Activated CD8-positive, alpha-beta memory T cell treated with anti-CD3 and anti-CD28 coated beads, Interleukin-2, amount 10 ng/mL, durations not matched to agents 7 days and 5 days (primary cell): ENCODE data around the gene EEF1E1. TPM values are rescaled to one million over a fixed set of nuclear protein-coding genes. Genes with fewer than 3 reads are reported as not detected.
A peak's percentile ranks its signal among the peaks of the same experiment; 100 is the strongest.
"Not testable (repeated sequence)": the region's sequence is repeated elsewhere in the genome, so short reads cannot be mapped to it uniquely, and the experiment has no call there.

Experiments used
- ATAC-seq: fragments of 150-1000 bp; cut with Tn5 transposase; one replicate; pipeline ENCODE4 v1.10.0; 2021; ENCODE audit warnings: moderate library complexity
- CTCF ChIA-PET: fragments of 350-600 bp; sonication (Branson Sonifier 250); formaldehyde crosslinking; loops from one replicate; lab custom pipeline; 2021; ENCODE audit warnings: antibody characterized with exemption; lab: Charles Lee
- DNase-seq: peaks from one replicate; pipeline ENCODE4 v3.0.0-alpha.2; 2020
- H3K27ac Mint-ChIP-seq: one replicate; pipeline ENCODE4 v1.8.0; 2021; ENCODE audit warnings: mild to moderate bottlenecking, mixed read lengths
- H3K27me3 Mint-ChIP-seq: one replicate; pipeline ENCODE4 v1.8.0; 2021; ENCODE audit warnings: mixed read lengths
- H3K36me3 Mint-ChIP-seq: one replicate; pipeline ENCODE4 v1.8.0; 2021; ENCODE audit warnings: mild to moderate bottlenecking, mixed read lengths
- H3K4me1 Mint-ChIP-seq: one replicate; pipeline ENCODE4 v1.8.0; 2021; ENCODE audit warnings: mixed read lengths
- H3K4me3 Mint-ChIP-seq: one replicate; pipeline ENCODE4 v1.8.0; 2021; ENCODE audit warnings: mild to moderate bottlenecking, moderate library complexity, mixed read lengths
- H3K9me3 Mint-ChIP-seq: one replicate; pipeline ENCODE4 v1.8.0; 2022; ENCODE audit warnings: low read depth, mixed read lengths
- total RNA-seq, 2 experiments: library from RNA; stranded (reverse); gene quantifications; one replicate each; pipeline ENCODE4 v1.2.3, GENCODE V29; 2021

Gene EEF1E1
- total RNA-seq, 2 experiments from 2014 or later, result 32.1 to 47.1 TPM

- H3K36me3 Mint-ChIP-seq, result peaks cover 11% of the 10 kb centered on the region
- H3K27me3 Mint-ChIP-seq, result no peaks in the 10 kb centered on the region
- ATAC-seq (no peak), DNase-seq (peak; percentile 46)
- H3K4me1 Mint-ChIP-seq, result peaks cover 31% of the 10 kb centered on the region
- H3K4me3 Mint-ChIP-seq, result peak overlapping the region; percentile 27
- no peaks in the 10 kb centered on the region for H3K9me3 Mint-ChIP-seq
- H3K27ac Mint-ChIP-seq, result peak overlapping the region; percentile 95
- CTCF ChIA-PET, result interaction anchor here (1.0 to 1.8 kb wide), 2 partner anchors 35 to 37 kb away, joined by 3 to 11 read pairs; partner anchors contain the start of gene EEF1E1
Measured at GRCh38 chr6:8065519-8065911, 36.8 kb downstream of the EEF1E1 start.

GRCh38 chr6:8064638-8065518, 37.5 kb downstream of the EEF1E1 start:
- DNase-seq (no peak), ATAC-seq (no peak)
- Mint-ChIP-seq H3K9me3 (no peaks in the 10 kb centered on the region), H3K27ac (peak overlapping the region; percentile 95), H3K4me3 (peak overlapping the region; percentile 95), H3K27me3 (no peaks in the 10 kb centered on the region), H3K36me3 (peaks cover 16% of the 10 kb centered on the region), H3K4me1 (peaks cover 31% of the 10 kb centered on the region)
- CTCF ChIA-PET, result interaction anchor here (0.8 to 1.8 kb wide), 3 partner anchors 12 to 37 kb away, joined by 3 to 11 read pairs (median 4); partner anchors contain the start of gene EEF1E1

GRCh38 chr6:8063761-8064637, 38.3 kb downstream of the EEF1E1 start, which contains the start of gene BLOC1S5:
Gene BLOC1S5, minus strand, starts transcription at chr6:8064389. Its CDS starts 13 bp downstream, at chr6:8064376.
- peak; percentile 98 for DNase-seq
- H3K36me3 Mint-ChIP-seq, result peaks cover 16% of the 10 kb centered on the region
- no peaks in the 10 kb centered on the region for H3K27me3 Mint-ChIP-seq
- peaks cover 31% of the 10 kb centered on the region for H3K4me1 Mint-ChIP-seq
- H3K9me3 Mint-ChIP-seq, result no peaks in the 10 kb centered on the region
- ATAC-seq, result peak; percentile 95
- CTCF ChIA-PET, result interaction anchor here (0.8 to 1.8 kb wide), 3 partner anchors 13 to 58 kb away, joined by 3 to 11 read pairs (median 4); partner anchors contain the start of gene EEF1E1
- peak within 1 kb of the TSS; percentile 95 for H3K4me3 Mint-ChIP-seq
- peak within 1 kb of the TSS; percentile 95 for H3K27ac Mint-ChIP-seq

- Mint-ChIP-seq H3K27me3 (no peaks in the 10 kb centered on the region), H3K4me1 (peaks cover 30% of the 10 kb centered on the region), H3K36me3 (peaks cover 26% of the 10 kb centered on the region), H3K4me3 (no peak overlapping the region), H3K27ac (no peak overlapping the region), H3K9me3 (no peaks in the 10 kb centered on the region)
- ATAC-seq (no peak), DNase-seq (no peak)
- CTCF ChIA-PET, result no interaction called here
Measured at GRCh38 chr6:8061736-8062135, 40.6 kb downstream of the EEF1E1 start.

DNA sequence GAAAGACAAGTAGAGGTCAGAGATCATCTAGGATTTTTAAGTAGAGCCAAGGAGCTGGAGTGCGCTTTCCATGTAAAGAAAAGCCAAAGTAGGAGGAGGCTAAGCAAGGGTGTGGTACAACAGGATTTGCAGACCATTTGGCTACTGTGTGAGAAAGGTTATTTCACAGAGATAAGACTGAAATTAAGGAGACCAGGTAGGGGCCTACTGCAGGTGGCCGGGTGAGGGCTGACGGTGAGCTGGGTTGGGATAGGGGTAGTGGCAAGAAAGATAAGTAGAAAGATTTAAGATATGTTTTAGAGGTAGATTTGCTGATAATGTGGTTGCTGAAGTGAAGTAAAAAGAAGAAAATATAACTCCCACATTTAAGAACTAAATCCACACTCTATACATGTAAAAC, 42.0 kb downstream of the EEF1E1 start:
- DNase-seq (no peak), ATAC-seq (no peak)
- H3K27ac Mint-ChIP-seq, result no peak overlapping the region
- H3K9me3 Mint-ChIP-seq, result no peaks in the 10 kb centered on the region
- H3K36me3 Mint-ChIP-seq, result peaks cover 28% of the 10 kb centered on the region
- H3K4me3 Mint-ChIP-seq, result no peak overlapping the region
- CTCF ChIA-PET, result no interaction called here
- peaks cover 21% of the 10 kb centered on the region for H3K4me1 Mint-ChIP-seq
- H3K27me3 Mint-ChIP-seq, result no peaks in the 10 kb centered on the region

GRCh38 chr6:8059129-8059528, 43.2 kb downstream of the EEF1E1 start:
- Mint-ChIP-seq H3K36me3 (peaks cover 32% of the 10 kb centered on the region), H3K27ac (no peak overlapping the region), H3K4me1 (peaks cover 11% of the 10 kb centered on the region), H3K4me3 (no peak overlapping the region), H3K27me3 (no peaks in the 10 kb centered on the region), H3K9me3 (no peaks in the 10 kb centered on the region)
- ATAC-seq (no peak), DNase-seq (no peak)
- CTCF ChIA-PET, result interaction anchor here (0.7 to 1.9 kb wide), 9 partner anchors 15 to 440 kb away, joined by 3 to 9 read pairs (median 3); partner anchors contain the start of gene EEF1E1

- Mint-ChIP-seq H3K4me3 (no peak overlapping the region), H3K9me3 (no peaks in the 10 kb centered on the region), H3K27me3 (no peaks in the 10 kb centered on the region), H3K4me1 (peaks cover 9% of the 10 kb centered on the region), H3K36me3 (peaks cover 37% of the 10 kb centered on the region), H3K27ac (no peak overlapping the region)
- DNase-seq (no peak), ATAC-seq (no peak)
- CTCF ChIA-PET, result interaction anchor here (0.9 to 1.9 kb wide), 3 partner anchors 18 to 335 kb away, joined by 3 to 9 read pairs (median 3); no protein-coding TSS in a partner anchor
Measured at GRCh38 chr6:8057793-8058192, 44.6 kb downstream of the EEF1E1 start.

GRCh38 chr6:8057263-8057662, 45.1 kb downstream of the EEF1E1 start:
- DNase-seq, result no peak
- H3K4me3 Mint-ChIP-seq, result no peak overlapping the region
- no peaks in the 10 kb centered on the region for H3K27me3 Mint-ChIP-seq
- no peak overlapping the region for H3K27ac Mint-ChIP-seq
- no peaks in the 10 kb centered on the region for H3K9me3 Mint-ChIP-seq
- CTCF ChIA-PET, result no interaction called here
- H3K4me1 Mint-ChIP-seq, result peaks cover 5% of the 10 kb centered on the region
- no peak for ATAC-seq
- peaks cover 35% of the 10 kb centered on the region for H3K36me3 Mint-ChIP-seq

DNA sequence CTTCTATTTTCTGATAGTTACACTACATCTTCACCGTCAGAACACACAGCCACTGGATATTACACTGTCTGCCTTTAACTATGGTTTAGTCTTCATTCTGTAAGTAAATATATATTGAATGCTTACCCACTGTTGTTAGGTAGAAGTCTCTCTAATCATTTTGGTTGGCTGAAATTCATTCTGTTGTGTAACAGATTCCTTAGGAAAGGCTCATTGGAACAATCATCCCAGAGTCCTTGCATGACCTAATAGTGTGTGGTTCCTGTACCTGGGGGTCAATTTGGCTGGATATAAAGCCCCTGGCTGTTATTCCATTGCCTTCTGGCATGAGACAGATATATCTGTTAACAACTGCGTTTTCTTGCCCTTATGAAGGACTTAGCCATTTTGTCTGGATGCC, 48.1 kb downstream of the EEF1E1 start:
- no peak overlapping the region for H3K4me3 Mint-ChIP-seq
- H3K9me3 Mint-ChIP-seq, result peaks cover 3% of the 10 kb centered on the region
- peaks cover 33% of the 10 kb centered on the region for H3K36me3 Mint-ChIP-seq
- H3K27me3 Mint-ChIP-seq, result no peaks in the 10 kb centered on the region
- CTCF ChIA-PET, result no interaction called here
- no peak overlapping the region for H3K27ac Mint-ChIP-seq
- no peak for ATAC-seq
- peaks cover 1% of the 10 kb centered on the region for H3K4me1 Mint-ChIP-seq
- no peak for DNase-seq

DNA sequence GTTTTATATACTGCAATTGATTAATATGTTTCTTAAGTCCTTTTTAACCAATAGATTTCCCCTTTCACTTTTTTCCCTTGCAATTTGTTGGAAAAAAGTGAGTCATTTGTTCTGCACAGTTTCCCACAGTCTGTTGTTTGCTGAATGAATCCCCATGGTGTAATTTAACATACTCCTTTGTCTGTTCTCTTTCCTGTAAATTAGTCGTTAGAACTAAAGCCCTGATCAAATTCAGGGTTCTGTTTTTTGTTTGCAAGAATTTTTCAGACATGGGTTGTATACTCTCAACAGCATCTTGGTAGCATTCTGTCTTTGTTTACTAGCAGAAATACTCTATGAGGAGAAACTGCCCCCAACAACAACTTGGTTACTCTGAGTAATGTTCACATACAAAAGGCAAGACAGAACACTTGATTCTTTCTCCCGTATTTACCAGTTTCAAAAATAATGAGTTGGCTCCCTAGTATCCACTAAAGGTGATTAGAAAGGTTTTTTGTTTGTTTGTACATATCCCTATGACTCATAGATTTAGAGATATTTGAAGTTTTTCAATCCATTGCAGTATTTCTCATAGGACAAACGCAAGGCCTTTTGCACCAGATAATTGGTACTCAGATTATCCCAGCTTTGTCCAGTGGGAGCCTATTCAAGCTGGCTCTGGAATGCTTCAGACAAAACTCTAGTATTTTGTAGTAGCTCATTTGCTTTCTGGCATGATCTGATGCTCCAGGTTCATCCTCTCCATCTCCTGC, 54.6 kb downstream of the EEF1E1 start:
- Mint-ChIP-seq H3K27ac (no peak overlapping the region), H3K4me3 (no peak overlapping the region), H3K36me3 (peaks cover 36% of the 10 kb centered on the region), H3K4me1 (no peaks in the 10 kb centered on the region), H3K27me3 (no peaks in the 10 kb centered on the region), H3K9me3 (peaks cover 9% of the 10 kb centered on the region)
- no peak for ATAC-seq
- DNase-seq, result no peak
- CTCF ChIA-PET, result no interaction called here

DNA sequence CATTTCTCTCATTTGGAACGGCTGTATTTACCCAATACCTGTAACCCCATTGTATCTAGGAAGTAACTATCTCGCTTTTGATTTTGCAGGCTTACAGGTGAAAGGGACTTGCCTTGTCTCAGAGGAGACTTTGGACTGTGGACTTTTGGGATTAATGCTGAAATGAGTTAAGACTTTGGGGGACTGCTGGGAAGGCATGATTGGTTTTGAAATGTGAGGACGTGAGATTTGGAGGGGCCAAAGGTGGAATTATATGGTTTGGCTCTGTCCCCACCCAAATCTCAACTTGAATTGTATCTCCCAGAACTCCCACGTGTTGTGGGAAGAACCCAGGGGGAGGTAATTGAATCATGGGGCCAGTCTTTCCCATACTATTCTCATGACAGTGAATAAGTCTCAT, 56.6 kb downstream of the EEF1E1 start:
- H3K4me3 Mint-ChIP-seq, H3K27me3 Mint-ChIP-seq, ATAC-seq, CTCF ChIA-PET, H3K4me1 Mint-ChIP-seq, H3K9me3 Mint-ChIP-seq, H3K27ac Mint-ChIP-seq, DNase-seq: not testable (repeated sequence)
- H3K36me3 Mint-ChIP-seq, result peaks cover 37% of the 10 kb centered on the region

GRCh38 chr6:8043221-8043620, 59.1 kb downstream of the EEF1E1 start:
- CTCF ChIA-PET, result no interaction called here
- Mint-ChIP-seq H3K4me3 (no peak overlapping the region), H3K4me1 (no peaks in the 10 kb centered on the region), H3K9me3 (peaks cover 6% of the 10 kb centered on the region), H3K27ac (no peak overlapping the region), H3K27me3 (no peaks in the 10 kb centered on the region), H3K36me3 (peaks cover 39% of the 10 kb centered on the region)
- ATAC-seq, result no peak
- DNase-seq, result no peak
